Liver (tissue), 9 donors: Measurements from ENCODE around the gene SMAD5. TPM values are rescaled to one million over a fixed set of nuclear protein-coding genes. Genes with fewer than 3 reads are reported as not detected.

Experiments used
- DNase-seq: peaks from one replicate; pipeline ENCODE4 v3.0.0-alpha.2; 2017; ENCODE audit warnings: low spot score
- H3K27ac ChIP-seq, 2 donors: one replicate each; pipeline ENCODE4 v1.7.0; 2013; ENCODE audit warnings: inconsistent platforms in 2 of 2, low read length in 2 of 2, control low read depth in 1 of 2, low read depth in 1 of 2, mild to moderate bottlenecking in 1 of 2
- H3K27me3 ChIP-seq, 4 donors: one replicate each; pipeline versions ENCODE4 v1.6.1 to v1.7.0; 2013; ENCODE audit warnings: low read length in 3 of 4, inconsistent platforms in 1 of 4, mild to moderate bottlenecking in 1 of 4, moderate library complexity in 1 of 4; ENCODE audit not compliant: control insufficient read depth in 4 of 4, insufficient read depth in 4 of 4
- H3K36me3 ChIP-seq, 4 donors: one replicate each; pipeline versions ENCODE4 v1.6.1 to v1.7.0; 2013; ENCODE audit warnings: low read length in 3 of 4, mild to moderate bottlenecking in 3 of 4, low read depth in 1 of 4, moderate library complexity in 1 of 4; ENCODE audit not compliant: control insufficient read depth in 4 of 4, insufficient read depth in 3 of 4
- H3K4me1 ChIP-seq, 4 donors: one replicate each; pipeline versions ENCODE4 v1.6.1 to v1.7.0; 2013; ENCODE audit warnings: low read length in 3 of 4, mild to moderate bottlenecking in 3 of 4, moderate library complexity in 1 of 4; ENCODE audit not compliant: control insufficient read depth in 4 of 4, insufficient read depth in 4 of 4
- H3K4me3 ChIP-seq, 3 donors: one replicate each; pipeline versions ENCODE4 v1.6.1 to v1.7.0; 2013; ENCODE audit warnings: low read length in 3 of 3, control low read depth in 1 of 3, low read depth in 1 of 3, mild to moderate bottlenecking in 1 of 3
- H3K9ac ChIP-seq, 2 donors: one replicate each; pipeline ENCODE4 v1.7.0; 2013; ENCODE audit warnings: low read length in 2 of 2, mild to moderate bottlenecking in 2 of 2, moderate library complexity in 2 of 2, control low read depth in 1 of 2, low read depth in 1 of 2
- H3K9me3 ChIP-seq, 4 donors: one replicate each; pipeline versions ENCODE4 v1.6.1 to v1.7.0; 2013; ENCODE audit warnings: low read length in 3 of 4; ENCODE audit not compliant: control insufficient read depth in 4 of 4
- CTCF ChIP-seq: fragments of 150-350 bp; IDR thresholded peaks from 2 replicates; pipeline ENCODE4 v1.5.1; 2017; ENCODE audit warnings: improper control_type of control experiment, low read depth, low read length; ENCODE audit not compliant: missing input control
- EGR1 ChIP-seq, 2 donors: IDR thresholded peaks; 2 replicates each; pipeline ENCODE4 v1.6.1; 2016 to 2018; ENCODE audit warnings: antibody characterized with exemption in 2 of 2, low read depth in 2 of 2
- FOXA1 ChIP-seq: IDR thresholded peaks from 2 replicates; pipeline ENCODE4 v1.6.1; 2016; ENCODE audit warnings: antibody characterized with exemption
- FOXA2 ChIP-seq: IDR thresholded peaks from 2 replicates; pipeline ENCODE4 v1.6.1; 2016; ENCODE audit warnings: antibody characterized with exemption
- GABPA ChIP-seq, 2 donors: IDR thresholded peaks in 1 of 2; conservative IDR thresholded peaks in 1 of 2; 2 replicates each; pipeline ENCODE4 v1.6.1; 2016; ENCODE audit warnings: antibody characterized with exemption in 2 of 2, mild to moderate bottlenecking in 1 of 2, moderate library complexity in 1 of 2
- HNF4A ChIP-seq, 2 donors: conservative IDR thresholded peaks; 2 replicates each; pipeline ENCODE4 v1.6.1; 2016; ENCODE audit warnings: antibody characterized with exemption in 2 of 2, mild to moderate bottlenecking in 2 of 2
- HNF4G ChIP-seq: IDR thresholded peaks from 2 replicates; pipeline ENCODE4 v1.6.1; 2016; ENCODE audit warnings: antibody characterized with exemption
- JUND ChIP-seq, 2 donors: IDR thresholded peaks; 2 replicates each; pipeline ENCODE4 v1.6.1; 2016; ENCODE audit warnings: antibody characterized with exemption in 2 of 2
- MAX ChIP-seq: IDR thresholded peaks from 2 replicates; pipeline ENCODE4 v1.6.1; 2016; ENCODE audit warnings: antibody characterized with exemption
- NR2F2 ChIP-seq: IDR thresholded peaks from 2 replicates; pipeline ENCODE4 v1.6.1; 2016; ENCODE audit warnings: antibody characterized with exemption
- RAD21 ChIP-seq, 2 donors: IDR thresholded peaks; 2 replicates each; pipeline ENCODE4 v1.6.1; 2016; ENCODE audit warnings: antibody characterized with exemption in 2 of 2, mild to moderate bottlenecking in 2 of 2
- RXRA ChIP-seq, 2 donors: IDR thresholded peaks; 2 replicates each; pipeline ENCODE4 v1.6.1; 2017 to 2018; ENCODE audit warnings: antibody characterized with exemption in 2 of 2, mild to moderate bottlenecking in 1 of 2
- SP1 ChIP-seq: IDR thresholded peaks from 2 replicates; pipeline ENCODE4 v1.6.1; 2018; ENCODE audit warnings: antibody characterized with exemption, mild to moderate bottlenecking
- TAF1 ChIP-seq: conservative IDR thresholded peaks from 2 replicates; pipeline ENCODE4 v1.6.1; 2016; ENCODE audit warnings: antibody characterized with exemption, mild to moderate bottlenecking
- YY1 ChIP-seq: IDR thresholded peaks from 2 replicates; pipeline ENCODE4 v1.6.1; 2016; ENCODE audit warnings: antibody characterized with exemption, mild to moderate bottlenecking
- ZBTB33 ChIP-seq: IDR thresholded peaks from 2 replicates; pipeline ENCODE4 v1.6.1; 2016; ENCODE audit warnings: antibody characterized with exemption
- WGBS: extraction: QIAGEN DNeasy Blood & Tissue Kit; methylation state at CpG from one replicate; pipeline ENCODE4 v1.1.7; 2013; 5-methylcytosine and 5-hydroxymethylcytosine counted together
- polyA plus RNA-seq, 2 donors: library from polyadenylated mRNA; stranded (reverse) in 1 of 2; unstranded in 1 of 2; fragments of 200-250 nt in 1 of 2; fragments of >200 nt in 1 of 2; fragmentation: Nextera tagmentation in 1 of 2; extraction: Ambion mirVana in 1 of 2; gene quantifications; one replicate each; pipeline versions ENCODE4 v1.2.1 to v1.2.3, GENCODE V29; 2013 to 2015
- total RNA-seq, 2 donors: library from RNA; depleted of rRNA; stranded (reverse); fragments of >200 nt; gene quantifications; one replicate each; pipeline ENCODE4 v1.2.3, GENCODE V29; 2014
- TF ChIP-seq, protein P1 (sequence below): IDR thresholded peaks from 2 replicates; pipeline ENCODE4 v1.6.1; 2016; ENCODE audit warnings: antibody characterized with exemption
- TF ChIP-seq, protein P2 (sequence below): IDR thresholded peaks from 2 replicates; pipeline ENCODE4 v1.6.1; 2016; ENCODE audit warnings: antibody characterized with exemption, mild to moderate bottlenecking
- donor health status: healthy.
- donor health status: healthy.
- donor health status: healthy.
- donor health status: healthy.
- donor health status: healthy.

SMAD5 gene
- total RNA-seq = 10 to 100 TPM; 16.2 to 42.0 TPM
- 10 to 100 TPM in 1 of 2 donors, 1 to 10 TPM in 1; 5.9 to 16.5 TPM for polyA plus RNA-seq

- peaks cover 8 to 23% (median 13%) of the 10 kb centered on the region in 4 donors for H3K4me1 ChIP-seq
- under 1% methylated on average over 81 of the region's 81 CpGs for WGBS
Measured at GRCh38 chr5:136132557-136133221, at the start of gene SMAD5. TSS of gene SMAD5 (plus strand) at chr5:136132845. CDS start at chr5:136153761, 20,916 bp downstream.

More at GRCh38 chr5:136132557-136133221, at the start of gene SMAD5:
- no peaks in the 10 kb centered on the region for H3K27me3 ChIP-seq
- peak within 1 kb of the TSS; percentile 92 to 98 (median 94) for H3K4me3 ChIP-seq
- peak; percentile 6 to 47 for TF ChIP-seq RAD21 (IDR thresholded peaks at IDR 0.05)
- TF ChIP-seq CTCF = no peak
- TF ChIP-seq ZBTB33 = no peak
- TF ChIP-seq EGR1 (IDR thresholded peaks at IDR 0.05; ENCODE audit: low read depth in 2 of 2) = no peak
- TF ChIP-seq MAX = peak; percentile 27
- no peak for TF ChIP-seq FOXA1
- TF ChIP-seq GABPA (IDR thresholded peaks at IDR 0.05 in 1 of 2, conservative IDR thresholded peaks at IDR 0.05 in 1 of 2) = peak in 1 of 2 donors; percentile 27
- no peak for TF ChIP-seq TAF1
- TF ChIP-seq HNF4A (conservative IDR thresholded peaks at IDR 0.05) = no peak
- TF ChIP-seq, protein P1, sequence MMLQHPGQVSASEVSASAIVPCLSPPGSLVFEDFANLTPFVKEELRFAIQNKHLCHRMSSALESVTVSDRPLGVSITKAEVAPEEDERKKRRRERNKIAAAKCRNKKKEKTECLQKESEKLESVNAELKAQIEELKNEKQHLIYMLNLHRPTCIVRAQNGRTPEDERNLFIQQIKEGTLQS = no peak
- TF ChIP-seq SP1 = peak; percentile 35
- TF ChIP-seq YY1 = peak; percentile 45
- TF ChIP-seq, protein P2, sequence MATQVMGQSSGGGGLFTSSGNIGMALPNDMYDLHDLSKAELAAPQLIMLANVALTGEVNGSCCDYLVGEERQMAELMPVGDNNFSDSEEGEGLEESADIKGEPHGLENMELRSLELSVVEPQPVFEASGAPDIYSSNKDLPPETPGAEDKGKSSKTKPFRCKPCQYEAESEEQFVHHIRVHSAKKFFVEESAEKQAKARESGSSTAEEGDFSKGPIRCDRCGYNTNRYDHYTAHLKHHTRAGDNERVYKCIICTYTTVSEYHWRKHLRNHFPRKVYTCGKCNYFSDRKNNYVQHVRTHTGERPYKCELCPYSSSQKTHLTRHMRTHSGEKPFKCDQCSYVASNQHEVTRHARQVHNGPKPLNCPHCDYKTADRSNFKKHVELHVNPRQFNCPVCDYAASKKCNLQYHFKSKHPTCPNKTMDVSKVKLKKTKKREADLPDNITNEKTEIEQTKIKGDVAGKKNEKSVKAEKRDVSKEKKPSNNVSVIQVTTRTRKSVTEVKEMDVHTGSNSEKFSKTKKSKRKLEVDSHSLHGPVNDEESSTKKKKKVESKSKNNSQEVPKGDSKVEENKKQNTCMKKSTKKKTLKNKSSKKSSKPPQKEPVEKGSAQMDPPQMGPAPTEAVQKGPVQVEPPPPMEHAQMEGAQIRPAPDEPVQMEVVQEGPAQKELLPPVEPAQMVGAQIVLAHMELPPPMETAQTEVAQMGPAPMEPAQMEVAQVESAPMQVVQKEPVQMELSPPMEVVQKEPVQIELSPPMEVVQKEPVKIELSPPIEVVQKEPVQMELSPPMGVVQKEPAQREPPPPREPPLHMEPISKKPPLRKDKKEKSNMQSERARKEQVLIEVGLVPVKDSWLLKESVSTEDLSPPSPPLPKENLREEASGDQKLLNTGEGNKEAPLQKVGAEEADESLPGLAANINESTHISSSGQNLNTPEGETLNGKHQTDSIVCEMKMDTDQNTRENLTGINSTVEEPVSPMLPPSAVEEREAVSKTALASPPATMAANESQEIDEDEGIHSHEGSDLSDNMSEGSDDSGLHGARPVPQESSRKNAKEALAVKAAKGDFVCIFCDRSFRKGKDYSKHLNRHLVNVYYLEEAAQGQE = peak; percentile 31
- TF ChIP-seq NR2F2 = no peak
- TF ChIP-seq HNF4G = no peak
- no peak for TF ChIP-seq RXRA (IDR thresholded peaks at IDR 0.05)
- TF ChIP-seq JUND (IDR thresholded peaks at IDR 0.05) = no peak
- TF ChIP-seq FOXA2 = no peak
- H3K9me3 ChIP-seq = no peaks in the 10 kb centered on the region
- peak within 1 kb of the TSS; percentile 97 to 99 for H3K9ac ChIP-seq
- H3K27ac ChIP-seq = peak within 1 kb of the TSS; percentile 99 to 100
- DNase-seq = peak; percentile 88
- no peaks in the 10 kb centered on the region for H3K36me3 ChIP-seq
